GM12875 (cell line): ENCODE data around the gene SMAD9.

Experiments used
- H3K4me3 ChIP-seq: one replicate; pipeline ENCODE4 v1.5.1; 2011; ENCODE audit warnings: low read depth, low read length, control low read depth
- CTCF ChIP-seq: IDR thresholded peaks from 2 replicates; pipeline ENCODE4 v1.5.1; 2011; ENCODE audit warnings: low read depth, mild to moderate bottlenecking, control low read depth, inconsistent platforms, low read length, moderate library complexity, borderline replicate concordance; ENCODE audit not compliant: insufficient read depth

SMAD9 gene

GRCh38 chr13:36807616-36808015 is 112.4 kb downstream of the SMAD9 start:
- TF ChIP-seq CTCF, result no peak
- no peak overlapping the region for H3K4me3 ChIP-seq

- TF ChIP-seq CTCF, result no peak
- H3K4me3 ChIP-seq, result no peak overlapping the region
Measured at GRCh38 chr13:36806102-36806501, 113.9 kb downstream of the SMAD9 start.

GRCh38 chr13:36804588-36804987 is 115.5 kb downstream of the SMAD9 start:
- no peak for TF ChIP-seq CTCF
- H3K4me3 ChIP-seq, result no peak overlapping the region

GRCh38 chr13:36801035-36801434 is 119.0 kb downstream of the SMAD9 start:
- no peak overlapping the region for H3K4me3 ChIP-seq
- TF ChIP-seq CTCF, result no peak

- TF ChIP-seq CTCF, result no peak
Measured at GRCh38 chr13:36796052-36796451, 124.0 kb downstream of the SMAD9 start.

GRCh38 chr13:36795463-36795862 is 124.6 kb downstream of the SMAD9 start:
- TF ChIP-seq CTCF, result no peak
- H3K4me3 ChIP-seq, result no peak overlapping the region

More at GRCh38 chr13:36796052-36796451, 124.0 kb downstream of the SMAD9 start:
- H3K4me3 ChIP-seq, result no peak overlapping the region
